NCI-H510A (cell line): Measurements from ENCODE around the gene RNASE8.
A peak's percentile ranks its signal among the peaks of the same experiment; 100 is the strongest.
"Not testable (repeated sequence)": the region's sequence is repeated elsewhere in the genome, so short reads cannot be mapped to it uniquely, and the experiment has no call there.

Experiments
- DNase-seq: peaks from one replicate; lab custom pipeline; 2025; lab: John Stamatoyannopoulos, UW

RNASE8 gene, protein sequence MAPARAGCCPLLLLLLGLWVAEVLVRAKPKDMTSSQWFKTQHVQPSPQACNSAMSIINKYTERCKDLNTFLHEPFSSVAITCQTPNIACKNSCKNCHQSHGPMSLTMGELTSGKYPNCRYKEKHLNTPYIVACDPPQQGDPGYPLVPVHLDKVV

DNA sequence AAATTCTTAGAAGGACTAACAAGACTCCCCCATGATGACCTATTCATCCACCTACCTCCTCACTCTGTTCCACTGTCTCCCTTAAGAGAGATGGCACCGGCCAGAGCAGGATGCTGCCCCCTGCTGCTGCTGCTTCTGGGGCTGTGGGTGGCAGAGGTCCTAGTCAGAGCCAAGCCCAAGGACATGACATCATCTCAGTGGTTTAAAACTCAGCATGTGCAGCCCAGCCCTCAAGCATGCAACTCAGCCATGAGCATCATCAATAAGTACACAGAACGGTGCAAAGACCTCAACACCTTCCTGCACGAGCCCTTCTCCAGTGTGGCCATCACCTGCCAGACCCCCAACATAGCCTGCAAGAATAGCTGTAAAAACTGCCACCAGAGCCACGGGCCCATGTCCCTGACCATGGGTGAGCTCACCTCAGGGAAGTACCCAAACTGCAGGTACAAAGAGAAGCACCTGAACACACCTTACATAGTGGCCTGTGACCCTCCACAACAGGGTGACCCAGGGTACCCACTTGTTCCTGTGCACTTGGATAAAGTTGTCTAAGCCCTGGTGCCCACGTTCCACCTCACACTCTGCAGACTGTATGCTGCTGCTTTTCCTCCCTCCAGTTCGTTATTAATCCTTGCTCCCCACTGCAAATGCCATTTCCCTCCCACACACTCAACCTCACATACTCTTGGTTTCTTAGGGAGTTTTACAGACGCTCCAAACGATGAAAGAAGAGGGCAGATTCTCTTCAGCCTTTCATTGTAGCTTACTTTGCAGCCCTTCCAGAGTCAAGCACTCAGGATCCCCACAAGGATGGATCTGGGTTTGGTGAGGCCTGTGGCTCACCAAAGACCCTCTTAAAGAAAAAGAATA is at the start of gene RNASE8:
Gene RNASE8, plus strand, starts transcription at position 20 of the 873 bp plus-strand sequence. Its CDS starts 71 bp downstream, at position 91.
- no peak for DNase-seq

DNA sequence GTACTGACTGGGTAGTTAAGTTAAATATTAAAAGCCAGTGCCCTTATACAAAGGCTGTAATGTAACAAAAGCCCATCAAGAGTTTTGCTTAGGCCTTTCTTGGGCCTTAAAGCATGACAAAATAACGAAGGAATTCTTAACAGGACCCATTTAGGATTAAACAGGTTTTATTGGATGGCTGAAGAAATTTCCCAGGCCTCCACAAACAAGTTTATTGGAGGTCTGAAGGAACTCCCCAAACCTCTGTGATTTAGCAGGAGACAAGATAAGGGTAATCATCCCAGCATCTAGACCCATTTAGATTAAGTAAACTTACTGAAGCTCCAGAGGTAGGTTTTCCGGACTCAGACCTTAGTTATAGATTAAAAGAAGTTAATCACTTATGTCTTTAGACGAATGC is 47.9 kb upstream of the RNASE8 start:
- not testable (repeated sequence) for DNase-seq

DNA sequence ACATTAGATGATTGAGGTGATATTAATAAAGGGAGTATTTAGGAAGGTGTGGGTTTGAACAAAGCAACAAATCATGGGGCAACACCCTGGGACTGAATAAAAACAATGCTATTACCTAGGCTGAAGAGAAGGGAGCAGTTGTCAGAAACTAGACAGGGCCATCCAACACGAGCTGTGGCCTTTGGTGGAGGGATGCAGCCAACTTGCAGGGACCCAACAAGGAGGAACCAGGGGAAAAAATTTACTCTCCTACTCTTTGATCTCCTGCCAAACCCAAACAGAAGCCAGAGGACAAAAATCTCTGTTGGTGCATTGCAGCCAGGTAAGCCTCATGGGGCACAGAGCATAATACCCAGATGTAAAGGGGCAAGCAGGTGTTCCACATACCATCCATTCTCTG is 46.5 kb upstream of the RNASE8 start:
- DNase-seq: no peak

DNA sequence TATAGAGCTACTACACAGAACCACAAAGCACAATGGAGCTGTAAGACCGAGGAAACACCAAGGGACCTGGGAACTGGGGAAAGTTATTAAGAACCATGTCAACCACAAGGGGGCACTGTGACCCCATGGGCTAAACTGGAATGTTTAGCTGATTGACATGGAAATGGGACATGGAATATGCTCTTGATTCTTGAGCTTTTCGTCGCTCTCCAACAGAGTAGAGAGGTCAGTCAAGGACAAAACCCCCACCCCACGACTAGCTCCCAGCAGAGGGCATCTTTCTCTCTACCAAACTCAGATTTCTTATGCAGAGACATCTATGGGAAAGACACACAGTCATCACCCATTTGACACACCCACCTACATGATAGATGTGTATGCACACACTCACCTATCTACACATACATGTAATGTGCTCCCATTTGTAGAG is 42.8 kb upstream of the RNASE8 start:
- peak; percentile 37 for DNase-seq

- no peak for DNase-seq
Observed at GRCh38 chr14:21015312-21015711, 42.3 kb upstream of the RNASE8 start.

GRCh38 chr14:21016413-21017190 is 41.0 kb upstream of the RNASE8 start:
- no peak for DNase-seq

DNA sequence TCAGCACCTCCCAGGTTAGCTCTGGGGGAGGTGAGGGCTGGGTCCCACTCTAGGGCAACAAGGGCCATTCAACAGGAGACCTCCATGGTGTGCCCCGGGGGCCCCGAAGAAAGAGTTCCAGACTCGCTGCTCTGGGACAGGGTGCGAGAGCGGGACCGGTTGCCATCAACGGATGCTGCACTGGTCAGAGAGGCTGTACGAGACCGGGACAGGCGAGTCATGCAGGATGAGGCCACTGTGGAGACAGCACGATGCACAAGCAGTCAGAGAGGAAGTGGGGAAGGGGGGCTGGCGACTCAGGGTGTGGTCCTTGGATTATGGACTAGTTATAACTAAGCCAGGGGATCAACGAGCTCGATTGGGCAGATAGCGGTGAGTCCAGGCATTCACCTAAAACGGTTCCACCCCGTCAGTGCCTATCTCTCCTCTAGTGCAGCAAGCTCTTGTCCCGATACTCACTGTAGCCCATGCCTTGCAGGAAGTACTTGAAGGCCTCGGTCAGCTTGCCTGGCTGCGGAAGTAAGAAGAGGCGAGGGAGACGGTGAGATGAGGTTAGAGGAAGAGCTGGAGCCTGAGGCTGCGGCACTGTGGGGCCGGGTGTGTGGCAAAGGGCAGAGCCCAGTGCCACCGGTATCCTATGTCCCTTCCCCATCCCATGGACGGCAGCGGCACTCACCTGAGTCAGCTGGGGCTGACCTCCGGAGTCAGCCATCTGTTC is 39.9 kb upstream of the RNASE8 start:
- no peak for DNase-seq

DNA sequence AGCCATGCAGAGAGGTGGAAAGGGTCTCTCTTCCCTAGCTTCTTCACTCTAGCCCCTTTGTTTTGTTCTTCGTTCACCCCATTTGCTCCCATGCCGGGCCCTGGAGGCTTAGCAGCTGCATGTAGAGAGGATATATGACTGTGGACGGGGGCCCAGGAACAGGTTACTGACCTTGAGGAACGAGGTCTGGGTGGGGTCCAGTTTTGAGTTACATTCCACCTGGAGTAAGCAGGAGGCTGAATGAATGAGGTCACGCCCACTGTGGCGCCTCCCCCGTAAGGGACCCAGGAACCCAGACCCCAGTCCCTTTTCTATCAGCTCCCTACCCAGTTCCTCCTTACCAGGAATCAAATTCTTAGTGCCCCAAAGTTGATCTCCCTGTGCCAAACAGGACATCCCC is 39.3 kb upstream of the RNASE8 start:
- no peak for DNase-seq

- no peak for DNase-seq
Observed at GRCh38 chr14:21018781-21019180, 38.8 kb upstream of the RNASE8 start.

- no peak for DNase-seq
Observed at GRCh38 chr14:21019366-21019765, 38.3 kb upstream of the RNASE8 start.

DNA sequence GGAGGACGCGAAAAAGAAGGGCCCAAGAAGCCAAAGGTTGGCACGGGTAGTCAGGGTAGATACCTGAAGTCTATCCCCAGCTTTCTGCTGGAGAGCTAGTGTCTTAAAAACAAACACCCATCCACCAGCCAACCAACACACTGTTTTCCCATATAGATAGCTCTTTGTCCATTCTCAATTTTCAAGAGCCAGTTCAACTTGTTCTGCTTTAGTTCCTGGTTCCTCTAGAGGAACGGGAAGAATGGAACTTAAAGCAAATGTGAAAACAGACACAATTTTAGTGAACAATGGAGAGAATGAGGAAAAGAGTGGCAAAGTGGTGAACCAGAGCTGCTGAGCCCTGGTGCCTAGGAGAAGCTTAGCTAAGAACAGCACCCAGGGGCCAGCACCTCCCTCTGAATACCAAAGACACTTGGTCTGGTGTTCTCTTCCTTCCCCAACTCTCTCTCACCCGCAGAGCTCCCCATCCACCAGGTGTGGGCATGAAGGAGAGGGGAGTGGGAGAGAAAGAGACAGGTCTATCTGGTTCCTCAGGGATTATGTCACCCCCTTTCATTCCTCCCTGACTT is 36.6 kb upstream of the RNASE8 start:
- DNase-seq: no peak

DNA sequence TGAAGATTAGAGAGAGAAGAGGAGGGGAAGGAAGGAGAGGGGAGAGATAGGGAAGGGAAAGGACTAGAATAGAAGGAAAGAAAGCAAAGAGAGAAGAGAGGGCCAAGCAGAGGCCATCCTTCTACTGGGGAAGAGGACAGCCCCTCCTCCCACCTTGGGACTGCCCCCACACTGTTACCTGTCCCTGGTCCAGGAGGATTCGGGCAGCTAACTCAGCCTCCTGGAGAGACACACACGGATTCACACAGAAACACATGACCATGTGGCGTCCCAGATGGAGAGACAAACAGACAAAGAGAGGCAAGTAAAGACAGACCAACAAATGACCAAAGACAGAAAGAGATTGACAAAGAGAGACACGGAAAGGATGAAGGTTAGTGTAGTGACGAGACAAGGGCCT is 34.9 kb upstream of the RNASE8 start:
- no peak for DNase-seq

DNA sequence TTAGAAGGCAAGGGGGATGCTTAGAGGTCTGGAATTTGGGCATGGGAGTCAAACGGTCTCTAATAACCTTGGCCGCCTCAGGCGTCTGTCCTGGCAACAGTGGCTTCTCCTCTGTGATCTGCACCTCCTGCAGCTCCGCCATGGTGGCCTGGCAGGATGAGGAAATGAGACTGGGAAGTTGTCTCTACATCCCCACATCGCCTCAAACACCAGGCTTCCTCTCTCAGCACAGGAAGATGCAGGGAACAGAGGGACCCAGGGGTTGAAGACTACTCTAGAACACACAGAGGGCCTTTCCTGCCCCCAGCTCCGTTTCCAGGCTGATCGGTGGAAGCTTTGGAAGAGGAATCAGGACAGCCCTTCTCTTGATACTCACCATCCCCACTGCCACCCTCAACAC is 34.4 kb upstream of the RNASE8 start:
- no peak for DNase-seq

DNA sequence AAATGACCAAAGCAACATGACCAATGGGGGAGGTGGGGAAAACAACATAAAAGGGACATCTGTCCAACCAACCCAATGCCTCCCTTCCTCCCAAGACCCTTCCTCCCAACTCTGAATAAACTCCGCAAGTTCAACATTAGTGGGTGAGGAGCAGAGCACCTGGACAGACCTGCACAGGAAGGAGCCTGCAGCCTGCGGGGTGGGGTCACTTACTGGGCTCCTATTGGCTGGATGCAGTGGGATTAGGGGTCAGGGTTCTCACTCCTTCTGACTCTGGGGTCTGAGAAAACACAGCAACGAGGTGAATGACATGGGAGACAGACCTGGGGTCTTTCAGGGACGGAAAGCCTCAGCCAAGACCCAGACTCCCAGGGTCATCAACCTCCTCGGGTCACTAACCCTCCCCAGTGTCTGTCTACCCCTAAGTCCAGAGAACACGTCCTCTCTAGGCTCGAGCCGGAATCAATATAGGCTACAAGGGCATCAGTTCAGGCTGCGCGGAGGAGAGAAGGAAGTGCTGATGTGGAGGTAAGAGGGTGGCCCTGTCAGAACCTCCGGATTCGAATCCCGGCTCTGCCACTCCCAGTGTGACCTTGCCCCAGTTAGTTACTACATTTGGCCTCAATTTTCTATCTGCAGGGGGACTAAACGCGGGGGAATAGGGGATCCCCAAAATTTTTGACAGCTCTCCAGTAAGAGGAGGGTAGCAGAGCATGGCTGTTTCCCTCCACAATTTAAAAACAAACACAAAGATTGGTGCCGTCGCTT is 33.6 kb upstream of the RNASE8 start:
- DNase-seq: no peak

DNA sequence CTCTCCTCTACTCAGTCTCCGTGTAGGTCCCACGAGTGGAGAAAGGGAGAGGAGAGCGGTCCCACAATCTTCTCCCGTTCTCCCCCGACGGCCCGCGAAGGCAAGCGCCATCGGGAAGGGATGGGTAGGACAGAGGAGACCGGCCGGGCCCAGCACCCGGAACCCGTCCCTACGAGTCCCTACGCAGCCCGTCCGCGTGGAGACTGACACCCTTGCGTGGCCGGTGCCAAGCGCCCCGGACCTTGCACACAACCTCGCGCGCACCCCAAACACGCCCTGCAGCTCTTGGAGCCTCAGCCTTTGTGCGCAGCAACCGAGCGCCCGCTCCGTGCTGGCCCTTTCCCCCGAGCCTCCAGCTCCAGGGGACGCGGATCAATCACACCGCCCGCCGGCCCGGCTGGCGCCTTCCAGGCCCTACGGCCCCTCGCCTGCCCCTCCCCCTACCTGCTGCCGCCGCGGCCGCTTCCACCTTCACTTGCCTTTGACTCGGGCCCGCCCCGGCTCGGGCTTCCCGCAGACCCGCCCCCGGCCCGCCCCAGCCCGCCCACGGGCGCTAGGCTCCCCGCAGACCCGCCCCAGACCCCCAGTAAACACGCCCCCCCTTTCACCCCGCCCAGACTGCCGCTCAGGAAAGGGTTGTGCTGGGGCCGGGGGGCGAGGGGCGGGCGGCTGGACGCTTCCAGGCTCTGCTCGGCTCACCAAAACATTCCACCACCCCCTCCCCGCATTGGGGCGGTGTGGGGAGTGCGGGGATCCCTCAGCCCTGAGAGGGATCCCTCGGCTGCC is 32.8 kb upstream of the RNASE8 start, which contains the start of gene NDRG2:
Gene NDRG2, minus strand, starts transcription at position 477 of the 786 bp plus-strand sequence. CDS start 1,746 bp downstream, outside the sequence.
- DNase-seq: no peak

DNA sequence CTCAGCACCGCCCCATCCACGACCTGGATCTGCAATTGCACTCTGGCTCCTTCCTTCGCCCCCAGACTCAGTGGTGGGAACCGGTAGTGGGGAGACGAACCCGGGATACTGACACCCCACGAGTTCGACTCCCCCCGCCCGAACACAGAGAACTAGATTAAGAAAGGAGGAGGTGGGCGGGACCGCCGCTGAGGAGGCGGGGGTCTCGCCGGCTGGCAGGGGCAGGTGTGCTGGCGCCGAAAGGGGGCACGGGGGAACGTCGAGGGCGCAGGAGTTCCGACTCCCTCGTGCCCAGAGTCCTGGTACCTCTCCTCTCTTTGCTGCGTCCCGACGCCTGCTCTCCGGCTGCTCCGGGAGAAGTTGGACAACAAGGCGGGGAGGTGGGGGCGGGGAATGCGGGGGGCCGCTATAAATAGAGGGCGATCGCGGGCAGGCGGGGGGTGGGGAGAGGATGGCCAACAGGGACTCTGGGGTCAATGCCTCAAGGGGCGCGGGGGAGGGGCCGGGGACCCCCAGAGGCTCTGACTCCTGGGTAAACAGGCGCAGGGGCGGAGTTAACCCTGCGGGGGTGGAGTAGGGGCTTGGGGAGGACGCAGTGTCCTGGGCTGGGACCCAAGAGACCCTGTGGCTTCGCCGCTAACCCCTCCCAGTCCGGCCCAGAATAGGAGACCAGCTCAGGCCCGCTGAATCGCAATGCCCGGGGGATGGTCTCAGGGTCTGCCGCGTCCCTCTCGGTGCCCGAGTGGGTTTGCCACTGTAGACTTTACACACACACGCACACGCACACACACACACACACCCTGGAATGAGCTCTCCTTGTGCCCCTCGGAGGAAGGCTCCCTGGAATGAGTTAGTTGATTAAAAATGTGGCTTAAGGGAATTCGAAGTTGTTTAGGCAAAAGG is 32.0 kb upstream of the RNASE8 start:
- DNase-seq: no peak

GRCh38 chr14:21026274-21026987 is 31.2 kb upstream of the RNASE8 start:
- DNase-seq: no peak

DNA sequence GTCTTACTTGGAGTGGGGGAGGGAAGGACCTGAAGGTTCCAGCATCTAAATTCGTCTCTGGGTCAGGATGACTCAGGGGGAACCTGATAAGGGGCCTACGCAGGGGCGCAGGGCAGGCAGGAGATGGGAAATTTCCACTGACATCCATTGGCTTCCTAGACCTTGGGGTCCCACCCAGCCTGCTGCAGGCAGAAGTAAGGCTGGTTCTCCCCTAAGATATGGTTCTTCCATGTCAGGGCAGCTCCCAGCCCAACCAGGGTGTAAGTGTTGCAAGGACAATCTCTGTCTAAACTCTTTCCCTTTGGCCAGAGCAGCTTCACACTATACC is 30.7 kb upstream of the RNASE8 start:
- DNase-seq: no peak
